ENCODE results near the gene FGFR2.

GRCh38 chr10:121599947-121600346 lies 1.7 kb upstream of the FGFR2 start:
- no peak for TF ChIP-seq TAF1 (IDR thresholded peaks at IDR 0.05; ENCODE audit: borderline replicate concordance, low read depth, low read length)
- TF ChIP-seq EZH2phosphoT487 (IDR thresholded peaks at IDR 0.05; ENCODE audit: borderline replicate concordance, low read depth): no peak
- no peak for TF ChIP-seq CTCF (IDR thresholded peaks at IDR 0.05)
- TF ChIP-seq RAD21 (IDR thresholded peaks at IDR 0.05; ENCODE audit: low read length): no peak
- no peak for TF ChIP-seq USF1 (IDR thresholded peaks at IDR 0.05; ENCODE audit: borderline replicate concordance, low read depth)
- no peak for TF ChIP-seq FOXJ3 (CRISPR knock-in tag; IDR thresholded peaks at IDR 0.05)
- no peak for TF ChIP-seq GABPA (IDR thresholded peaks at IDR 0.05; ENCODE audit: low read depth)
- TF ChIP-seq RFX5 (IDR thresholded peaks at IDR 0.05; ENCODE audit: low read length): no peak
- no peak for TF ChIP-seq TEAD4 (IDR thresholded peaks at IDR 0.05; ENCODE audit: borderline replicate concordance, insufficient read depth)
- no peak for TF ChIP-seq MAX (IDR thresholded peaks at IDR 0.05; ENCODE audit: low read depth)
- no peak for TF ChIP-seq YY1 (IDR thresholded peaks at IDR 0.05; ENCODE audit: low read depth)

Measured in SK-N-SH (cell line).